DOHH2 (cell line): ENCODE data around the gene CD3D.

Source experiments
- H3F3A ChIP-seq: fragments of 200-600 bp; sonication (generic), shearing (Covaris generic); 2 replicates; pipeline ENCODE4 v1.6.0; 2016; ENCODE audit warnings: antibody characterized with exemption, mild to moderate bottlenecking; ENCODE audit not compliant: control insufficient read depth, insufficient read depth
- H3K27ac ChIP-seq: fragments of 200-600 bp; sonication (generic); 2 replicates; pipeline ENCODE4 v1.5.1; 2014; ENCODE audit warnings: low read depth, mild to moderate bottlenecking, low read length, moderate library complexity
- H3K27me3 ChIP-seq: fragments of 200-600 bp; sonication (generic); 2 replicates; pipeline ENCODE4 v1.6.1; 2014; ENCODE audit warnings: mild to moderate bottlenecking, low read length, mixed read lengths; ENCODE audit not compliant: control insufficient read depth
- H3K36me3 ChIP-seq: fragments of 200-600 bp; sonication (generic); 2 replicates; pipeline ENCODE4 v1.6.1; 2014; ENCODE audit warnings: mild to moderate bottlenecking, low read length, moderate library complexity, mixed read lengths; ENCODE audit not compliant: control insufficient read depth
- H3K4me1 ChIP-seq: fragments of 200-600 bp; sonication (generic); 2 replicates; pipeline ENCODE4 v1.6.1; 2014; ENCODE audit warnings: mild to moderate bottlenecking, low read length, mixed read lengths; ENCODE audit not compliant: control insufficient read depth
- H3K4me2 ChIP-seq: fragments of 200-600 bp; sonication (generic); 2 replicates; pipeline ENCODE4 v1.6.0; 2014; ENCODE audit warnings: mild to moderate bottlenecking, low read length, moderate library complexity
- H3K4me3 ChIP-seq: fragments of 200-600 bp; sonication (generic); 2 replicates; pipeline ENCODE4 v1.5.1; 2014; ENCODE audit warnings: mild to moderate bottlenecking, low read length, mixed read lengths
- H3K79me2 ChIP-seq: fragments of 200-600 bp; sonication (generic); 2 replicates; pipeline ENCODE4 v1.6.1; 2014; ENCODE audit warnings: mild to moderate bottlenecking, low read length, mixed read lengths; ENCODE audit not compliant: control insufficient read depth
- H3K9me2 ChIP-seq: fragments of 200-600 bp; sonication (generic); replicated peaks from 2 replicates; pipeline ENCODE4 v1.6.1; 2014; ENCODE audit warnings: mild to moderate bottlenecking, low read length, mixed read lengths; ENCODE audit not compliant: control insufficient read depth
- H3K9me3 ChIP-seq: fragments of 200-600 bp; sonication (generic); 2 replicates; pipeline ENCODE4 v1.6.1; 2014; ENCODE audit warnings: antibody characterized with exemption, low read length, mixed read lengths; ENCODE audit not compliant: control insufficient read depth, insufficient read depth
- H4K20me1 ChIP-seq: fragments of 200-600 bp; sonication (generic); 2 replicates; pipeline ENCODE4 v1.6.0; 2014; ENCODE audit warnings: low read depth, mild to moderate bottlenecking, antibody characterized with exemption, low read length, moderate library complexity; ENCODE audit not compliant: control insufficient read depth, insufficient read depth
- EZH2phosphoT487 ChIP-seq: fragments of 200-600 bp; sonication (generic); IDR thresholded peaks from 2 replicates; pipeline ENCODE4 v1.6.1; 2017; ENCODE audit warnings: borderline replicate concordance, mild to moderate bottlenecking, antibody characterized with exemption, low read length, moderate library complexity, mixed read lengths
- TF ChIP-seq, protein P1 (sequence below): fragments of 200-600 bp; sonication (generic); IDR thresholded peaks from one replicate; pipeline ENCODE4 v1.5.1; 2014; ENCODE audit warnings: antibody characterized with exemption, mild to moderate bottlenecking, low read depth, low read length; ENCODE audit not compliant: poor library complexity, severe bottlenecking

Gene CD3D

GRCh38 chr11:118373871-118374270 is 31.4 kb upstream of the CD3D start:
- H3K27ac ChIP-seq: no peak overlapping the region
- H3F3A ChIP-seq: no peaks in the 10 kb centered on the region
- no peaks in the 10 kb centered on the region for H3K9me2 ChIP-seq
- no peak overlapping the region for H3K4me2 ChIP-seq
- H3K4me3 ChIP-seq: no peak overlapping the region
- H3K27me3 ChIP-seq: no peaks in the 10 kb centered on the region
- H3K4me1 ChIP-seq: no peaks in the 10 kb centered on the region
- H3K9me3 ChIP-seq: no peaks in the 10 kb centered on the region
- no peaks in the 10 kb centered on the region for H4K20me1 ChIP-seq
- no peak for TF ChIP-seq EZH2phosphoT487
- TF ChIP-seq, protein P1, sequence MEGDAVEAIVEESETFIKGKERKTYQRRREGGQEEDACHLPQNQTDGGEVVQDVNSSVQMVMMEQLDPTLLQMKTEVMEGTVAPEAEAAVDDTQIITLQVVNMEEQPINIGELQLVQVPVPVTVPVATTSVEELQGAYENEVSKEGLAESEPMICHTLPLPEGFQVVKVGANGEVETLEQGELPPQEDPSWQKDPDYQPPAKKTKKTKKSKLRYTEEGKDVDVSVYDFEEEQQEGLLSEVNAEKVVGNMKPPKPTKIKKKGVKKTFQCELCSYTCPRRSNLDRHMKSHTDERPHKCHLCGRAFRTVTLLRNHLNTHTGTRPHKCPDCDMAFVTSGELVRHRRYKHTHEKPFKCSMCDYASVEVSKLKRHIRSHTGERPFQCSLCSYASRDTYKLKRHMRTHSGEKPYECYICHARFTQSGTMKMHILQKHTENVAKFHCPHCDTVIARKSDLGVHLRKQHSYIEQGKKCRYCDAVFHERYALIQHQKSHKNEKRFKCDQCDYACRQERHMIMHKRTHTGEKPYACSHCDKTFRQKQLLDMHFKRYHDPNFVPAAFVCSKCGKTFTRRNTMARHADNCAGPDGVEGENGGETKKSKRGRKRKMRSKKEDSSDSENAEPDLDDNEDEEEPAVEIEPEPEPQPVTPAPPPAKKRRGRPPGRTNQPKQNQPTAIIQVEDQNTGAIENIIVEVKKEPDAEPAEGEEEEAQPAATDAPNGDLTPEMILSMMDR: no peak
- H3K79me2 ChIP-seq: no peaks in the 10 kb centered on the region
- H3K36me3 ChIP-seq: peaks cover 82% of the 10 kb centered on the region

- no peak overlapping the region for H3K4me3 ChIP-seq
- TF ChIP-seq EZH2phosphoT487: no peak
- TF ChIP-seq, protein P1: no peak
- H3K27me3 ChIP-seq: no peaks in the 10 kb centered on the region
- no peak overlapping the region for H3K27ac ChIP-seq
- H3F3A ChIP-seq: no peaks in the 10 kb centered on the region
- H3K4me2 ChIP-seq: no peak overlapping the region
- no peaks in the 10 kb centered on the region for H3K9me3 ChIP-seq
- no peaks in the 10 kb centered on the region for H3K9me2 ChIP-seq
- H4K20me1 ChIP-seq: no peaks in the 10 kb centered on the region
- no peaks in the 10 kb centered on the region for H3K4me1 ChIP-seq
- H3K79me2 ChIP-seq: no peaks in the 10 kb centered on the region
- peaks cover 84% of the 10 kb centered on the region for H3K36me3 ChIP-seq
Measured at GRCh38 chr11:118373263-118373662, 30.8 kb upstream of the CD3D start.

DNA sequence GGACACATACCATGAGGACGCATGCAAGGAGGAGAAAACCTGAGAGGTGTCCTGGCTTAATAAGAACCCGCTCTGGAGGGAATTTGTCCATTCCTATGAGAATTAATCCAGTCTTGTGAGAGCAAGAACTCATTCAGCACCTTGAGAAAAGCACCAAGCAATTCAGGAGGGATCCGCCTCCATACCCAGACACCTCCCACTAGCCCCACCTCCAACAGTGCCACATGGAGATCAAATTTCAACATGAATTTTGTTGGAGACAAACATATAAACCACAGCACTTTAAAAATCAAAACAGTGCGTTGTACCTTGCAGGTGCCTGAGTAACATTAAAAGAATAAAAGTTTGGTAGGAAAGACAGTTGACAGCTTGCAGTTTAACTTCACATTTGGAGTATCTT is 28.3 kb upstream of the CD3D start:
- H3K36me3 ChIP-seq: peaks cover 88% of the 10 kb centered on the region
- no peaks in the 10 kb centered on the region for H3K9me3 ChIP-seq
- H3K4me2 ChIP-seq: no peak overlapping the region
- H3K9me2 ChIP-seq: no peaks in the 10 kb centered on the region
- no peak overlapping the region for H3K27ac ChIP-seq
- H3K4me1 ChIP-seq: no peaks in the 10 kb centered on the region
- H3F3A ChIP-seq: no peaks in the 10 kb centered on the region
- no peaks in the 10 kb centered on the region for H4K20me1 ChIP-seq
- no peaks in the 10 kb centered on the region for H3K79me2 ChIP-seq
- no peaks in the 10 kb centered on the region for H3K27me3 ChIP-seq
- no peak for TF ChIP-seq EZH2phosphoT487
- TF ChIP-seq, protein P1: no peak
- H3K4me3 ChIP-seq: no peak overlapping the region

DNA sequence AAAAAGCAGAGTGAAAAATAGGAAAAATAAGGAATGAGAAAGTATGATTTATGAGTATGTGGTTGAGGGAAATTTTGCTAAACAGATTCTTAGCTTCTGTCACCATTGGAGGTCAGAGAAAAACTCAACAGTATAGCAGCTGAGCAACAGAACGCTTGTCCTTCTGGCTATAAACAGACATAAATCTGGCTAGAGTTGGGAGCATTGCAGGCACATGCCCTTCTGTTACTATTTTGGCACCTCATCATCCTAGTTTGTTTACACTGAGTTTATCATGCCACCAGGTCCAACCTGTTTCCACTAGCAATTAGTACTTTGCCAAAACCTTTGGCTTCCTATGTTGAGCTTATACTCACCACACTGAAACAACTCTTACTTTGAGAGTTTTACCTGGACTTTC is 23.8 kb upstream of the CD3D start:
- Histone ChIP-seq H3K9me2 (no peaks in the 10 kb centered on the region), H3K9me3 (no peaks in the 10 kb centered on the region), H4K20me1 (peaks cover 3% of the 10 kb centered on the region; the same call in 1 of the 2 replicates), H3K79me2 (peaks cover 37% of the 10 kb centered on the region), H3K4me2 (no peak overlapping the region), H3K4me1 (peaks cover 6% of the 10 kb centered on the region), H3K4me3 (no peak overlapping the region), H3K36me3 (peaks cover 92% of the 10 kb centered on the region), H3F3A (0 out of 2 replicates have a peak, but pooled peaks cover 1% of the 10 kb centered on the region), H3K27ac (no peak overlapping the region), H3K27me3 (no peaks in the 10 kb centered on the region)
- TF ChIP-seq EZH2phosphoT487: no peak
- TF ChIP-seq, protein P1: no peak
